ENCODE results near the gene ZSCAN22. TPM values are rescaled to one million over a fixed set of nuclear protein-coding genes. Genes with fewer than 3 reads are reported as not detected.

Gene ZSCAN22
- total RNA-seq, 1 donor from 2014 or later = 3.2 TPM

GRCh38 chr19:58366585-58367430 lies 40.0 kb downstream of the ZSCAN22 start:
- H3K4me3 Mint-ChIP-seq (ENCODE audit: unreplicated experiment) = no peak overlapping the region
- no peak overlapping the region for H3K27ac Mint-ChIP-seq (ENCODE audit: unreplicated experiment)
- peaks cover 9% of the 10 kb centered on the region for H3K27me3 Mint-ChIP-seq (ENCODE audit: unreplicated experiment)
- no peak for DNase-seq (ENCODE audit: low spot score)
- peaks cover 2% of the 10 kb centered on the region for H3K4me1 Mint-ChIP-seq (ENCODE audit: unreplicated experiment)
- TF ChIP-seq, protein P1, sequence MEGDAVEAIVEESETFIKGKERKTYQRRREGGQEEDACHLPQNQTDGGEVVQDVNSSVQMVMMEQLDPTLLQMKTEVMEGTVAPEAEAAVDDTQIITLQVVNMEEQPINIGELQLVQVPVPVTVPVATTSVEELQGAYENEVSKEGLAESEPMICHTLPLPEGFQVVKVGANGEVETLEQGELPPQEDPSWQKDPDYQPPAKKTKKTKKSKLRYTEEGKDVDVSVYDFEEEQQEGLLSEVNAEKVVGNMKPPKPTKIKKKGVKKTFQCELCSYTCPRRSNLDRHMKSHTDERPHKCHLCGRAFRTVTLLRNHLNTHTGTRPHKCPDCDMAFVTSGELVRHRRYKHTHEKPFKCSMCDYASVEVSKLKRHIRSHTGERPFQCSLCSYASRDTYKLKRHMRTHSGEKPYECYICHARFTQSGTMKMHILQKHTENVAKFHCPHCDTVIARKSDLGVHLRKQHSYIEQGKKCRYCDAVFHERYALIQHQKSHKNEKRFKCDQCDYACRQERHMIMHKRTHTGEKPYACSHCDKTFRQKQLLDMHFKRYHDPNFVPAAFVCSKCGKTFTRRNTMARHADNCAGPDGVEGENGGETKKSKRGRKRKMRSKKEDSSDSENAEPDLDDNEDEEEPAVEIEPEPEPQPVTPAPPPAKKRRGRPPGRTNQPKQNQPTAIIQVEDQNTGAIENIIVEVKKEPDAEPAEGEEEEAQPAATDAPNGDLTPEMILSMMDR (IDR thresholded peaks at IDR 0.05; ENCODE audit: unreplicated experiment) = no peak
- H3K36me3 Mint-ChIP-seq (ENCODE audit: low read depth, unreplicated experiment) = peaks cover 3% of the 10 kb centered on the region
- no peaks in the 10 kb centered on the region for H3K9me3 Mint-ChIP-seq (ENCODE audit: unreplicated experiment)

DNA sequence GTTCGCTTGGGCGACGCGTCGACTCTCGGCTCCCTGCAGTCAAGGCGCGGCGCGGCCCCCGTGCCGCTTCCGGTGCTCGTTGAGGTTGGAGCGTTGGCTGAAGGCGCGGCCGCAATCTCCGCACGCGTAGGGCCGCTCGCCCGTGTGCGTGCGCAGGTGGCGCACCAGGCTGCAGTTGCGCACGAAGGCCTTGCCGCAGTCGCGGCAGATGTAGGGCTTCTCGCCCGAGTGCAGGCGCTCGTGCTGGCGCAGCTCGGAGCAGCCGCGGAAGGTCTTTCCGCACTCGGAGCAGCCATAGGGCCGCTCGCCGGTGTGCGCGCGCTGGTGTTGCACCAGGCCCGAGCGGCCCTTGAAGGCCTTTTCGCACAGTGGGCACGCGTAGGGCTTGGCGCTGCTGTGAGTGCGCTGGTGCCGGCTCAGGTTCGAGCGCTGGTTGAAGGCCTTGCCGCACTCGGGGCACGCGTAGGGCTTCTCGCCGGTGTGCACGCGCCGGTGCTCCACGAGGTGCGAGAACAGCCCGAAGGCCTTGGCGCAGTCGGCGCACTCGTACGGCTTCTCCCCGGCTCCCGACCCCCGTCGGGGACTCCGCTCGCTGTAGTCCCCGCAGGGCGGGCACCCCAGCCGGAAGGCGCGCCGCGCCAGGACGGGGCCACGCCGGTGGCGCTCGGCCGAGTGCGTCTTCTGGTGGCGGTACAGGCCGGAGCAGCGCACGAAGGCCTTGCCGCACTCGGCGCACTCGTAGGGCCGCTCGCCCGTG lies 41.1 kb downstream of the ZSCAN22 start:
- no peak for DNase-seq (ENCODE audit: low spot score)
- H3K4me3 Mint-ChIP-seq (ENCODE audit: unreplicated experiment) = no peak overlapping the region

DNA sequence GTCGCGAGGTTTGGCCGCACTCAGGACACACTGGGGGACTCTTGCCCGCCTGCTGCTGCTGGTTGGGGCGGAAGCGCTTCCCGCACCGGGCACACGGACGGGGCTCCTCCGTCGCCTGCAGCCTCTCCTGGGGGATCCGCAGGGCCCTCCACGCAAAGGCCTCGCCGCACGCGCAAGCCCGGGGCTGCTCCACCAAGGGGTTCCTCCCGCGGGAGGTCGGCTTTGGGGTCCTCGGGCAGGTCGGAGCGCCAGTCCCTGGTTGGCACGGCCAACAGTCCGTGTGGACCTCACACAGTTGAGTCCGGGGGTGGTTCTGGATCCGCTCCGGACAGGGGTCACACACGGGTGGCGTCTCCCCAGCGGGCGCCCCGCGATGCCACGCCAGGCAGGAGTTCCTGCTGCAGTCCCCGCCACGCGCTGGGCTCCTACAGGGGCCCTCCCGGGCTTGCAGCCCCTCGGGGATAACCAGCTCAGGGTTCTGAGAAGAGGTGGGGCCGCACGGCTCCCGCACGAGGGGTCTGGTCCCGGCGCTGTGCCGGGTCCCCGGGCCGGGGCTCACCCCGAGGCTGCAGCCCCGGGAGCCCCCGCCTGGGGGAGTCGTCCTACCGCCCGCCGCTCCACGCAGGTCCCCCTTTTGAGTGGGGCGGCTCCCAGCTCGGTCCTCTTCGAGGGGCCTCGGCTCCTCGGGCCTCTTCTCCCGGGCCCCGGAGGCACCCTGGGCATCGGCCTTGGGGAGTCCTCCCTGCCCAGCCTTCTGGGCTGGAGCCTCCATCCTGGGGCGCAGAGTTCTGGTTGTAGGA lies 42.0 kb downstream of the ZSCAN22 start:
- Mint-ChIP-seq H3K27ac (ENCODE audit: unreplicated experiment) (no peak overlapping the region), H3K4me3 (ENCODE audit: unreplicated experiment) (no peak overlapping the region), H3K36me3 (ENCODE audit: low read depth, unreplicated experiment) (peaks cover 3% of the 10 kb centered on the region), H3K27me3 (ENCODE audit: unreplicated experiment) (peaks cover 5% of the 10 kb centered on the region), H3K4me1 (ENCODE audit: unreplicated experiment) (no peaks in the 10 kb centered on the region), H3K9me3 (ENCODE audit: unreplicated experiment) (no peaks in the 10 kb centered on the region)
- TF ChIP-seq, protein P1 (IDR thresholded peaks at IDR 0.05; ENCODE audit: unreplicated experiment) = no peak
- no peak for DNase-seq (ENCODE audit: low spot score)

More for the DNA sequence above, 41.1 kb downstream of the ZSCAN22 start:
- TF ChIP-seq, protein P1 (IDR thresholded peaks at IDR 0.05; ENCODE audit: unreplicated experiment) = no peak
- peaks cover 5% of the 10 kb centered on the region for H3K27me3 Mint-ChIP-seq (ENCODE audit: unreplicated experiment)
- H3K4me1 Mint-ChIP-seq (ENCODE audit: unreplicated experiment) = no peaks in the 10 kb centered on the region
- H3K36me3 Mint-ChIP-seq (ENCODE audit: low read depth, unreplicated experiment) = peaks cover 3% of the 10 kb centered on the region
- H3K9me3 Mint-ChIP-seq (ENCODE audit: unreplicated experiment) = no peaks in the 10 kb centered on the region
- H3K27ac Mint-ChIP-seq (ENCODE audit: unreplicated experiment) = no peak overlapping the region

DNA sequence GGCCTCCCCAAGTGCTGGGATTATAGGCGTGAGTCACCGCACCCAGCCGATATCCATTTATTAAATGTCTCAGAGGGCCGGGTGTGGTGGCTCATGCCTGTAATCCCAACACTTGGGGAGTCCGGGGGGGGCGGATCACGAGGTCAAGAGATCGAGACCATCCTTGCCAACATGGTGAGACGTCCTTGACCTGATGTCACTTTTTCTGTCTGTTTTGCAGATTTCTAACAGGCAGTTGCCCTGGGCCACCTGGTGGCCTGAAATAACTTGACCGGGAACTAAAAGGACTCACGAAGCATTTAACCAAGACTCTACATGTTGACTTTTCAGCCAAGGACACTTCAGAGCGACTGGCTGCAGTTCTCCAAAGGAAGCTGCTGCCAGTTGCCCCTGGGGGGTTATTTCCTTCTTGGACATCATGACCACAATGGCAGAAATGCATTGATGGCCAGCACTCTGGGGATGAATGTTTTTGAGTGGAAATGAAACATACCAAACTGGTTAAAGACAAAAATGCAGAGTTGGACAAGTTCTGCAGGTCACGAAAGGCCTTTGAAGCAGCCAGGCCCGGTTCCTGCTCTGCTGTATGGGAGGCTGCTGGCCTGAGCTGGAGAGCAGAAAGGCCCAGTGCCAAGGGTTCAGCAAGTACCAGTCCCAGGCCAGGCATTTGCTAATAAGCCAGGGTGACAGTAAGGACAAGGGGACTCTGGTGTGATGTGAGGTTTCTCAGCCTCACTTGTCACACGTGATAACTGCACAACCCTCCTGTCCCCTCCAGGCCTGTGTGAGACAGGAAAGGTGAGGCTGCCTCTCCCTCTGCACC lies 45.7 kb downstream of the ZSCAN22 start:
- H3K27ac Mint-ChIP-seq (ENCODE audit: unreplicated experiment) = no peak overlapping the region
- H3K36me3 Mint-ChIP-seq (ENCODE audit: low read depth, unreplicated experiment) = no peaks in the 10 kb centered on the region

More for the DNA sequence above, 45.7 kb downstream of the ZSCAN22 start:
- Mint-ChIP-seq H3K4me1 (ENCODE audit: unreplicated experiment) (no peaks in the 10 kb centered on the region), H3K9me3 (ENCODE audit: unreplicated experiment) (no peaks in the 10 kb centered on the region), H3K4me3 (ENCODE audit: unreplicated experiment) (no peak overlapping the region), H3K27me3 (ENCODE audit: unreplicated experiment) (peaks cover 6% of the 10 kb centered on the region)
- no peak for DNase-seq (ENCODE audit: low spot score)
- TF ChIP-seq, protein P1 (IDR thresholded peaks at IDR 0.05; ENCODE audit: unreplicated experiment) = peak; percentile 50
